DMS79 treated with DMSO at 0.1 percent for 48 hours (cell line): ENCODE measurements around the gene GJD3.
"Not testable (repeated sequence)": the region's sequence is repeated elsewhere in the genome, so short reads cannot be mapped to it uniquely, and the experiment has no call there.

Experiments used
- DNase-seq: peaks from one replicate; lab custom pipeline; 2025; lab: John Stamatoyannopoulos, UW

The GJD3 gene

GRCh38 chr17:40364121-40364861 lies at the start of gene GJD3:
GJD3 (minus strand) TSS chr17:40364737; CDS start chr17:40363815, 922 bp downstream.
- DNase-seq = no peak

GRCh38 chr17:40414312-40414711 lies 49.8 kb upstream of the GJD3 start:
- not testable (repeated sequence) for DNase-seq

- no peak for DNase-seq
Observed at GRCh38 chr17:40412880-40413279, 48.3 kb upstream of the GJD3 start.

GRCh38 chr17:40411821-40412220 lies 47.3 kb upstream of the GJD3 start:
- DNase-seq = no peak

- no peak for DNase-seq
Observed at GRCh38 chr17:40410082-40410481, 45.5 kb upstream of the GJD3 start.

GRCh38 chr17:40409540-40409939 lies 45.0 kb upstream of the GJD3 start:
- not testable (repeated sequence) for DNase-seq

- no peak for DNase-seq
Observed at GRCh38 chr17:40407460-40407859, 42.9 kb upstream of the GJD3 start.

- no peak for DNase-seq
Observed at GRCh38 chr17:40404003-40404402, 39.5 kb upstream of the GJD3 start.

GRCh38 chr17:40402668-40403067 lies 38.1 kb upstream of the GJD3 start:
- DNase-seq = no peak

- DNase-seq = peak; percentile 29
Observed at GRCh38 chr17:40399185-40399584, 34.6 kb upstream of the GJD3 start.

- not testable (repeated sequence) for DNase-seq
Observed at GRCh38 chr17:40386555-40386954, 22.0 kb upstream of the GJD3 start.

GRCh38 chr17:40382251-40382650 lies 17.7 kb upstream of the GJD3 start:
- no peak for DNase-seq

- no peak for DNase-seq
Observed at GRCh38 chr17:40378966-40379365, 14.4 kb upstream of the GJD3 start.

GRCh38 chr17:40377832-40378231 lies 13.3 kb upstream of the GJD3 start:
- DNase-seq = no peak

GRCh38 chr17:40376541-40376940 lies 12.0 kb upstream of the GJD3 start:
- DNase-seq = not testable (repeated sequence)

GRCh38 chr17:40375786-40376185 lies 11.2 kb upstream of the GJD3 start:
- not testable (repeated sequence) for DNase-seq

- DNase-seq = no peak
Observed at GRCh38 chr17:40374821-40375498, 10.4 kb upstream of the GJD3 start.

GRCh38 chr17:40373999-40374398 lies 9.5 kb upstream of the GJD3 start:
- DNase-seq = no peak

- DNase-seq = no peak
Observed at GRCh38 chr17:40373324-40373723, 8.8 kb upstream of the GJD3 start.

GRCh38 chr17:40372644-40373043 lies 8.1 kb upstream of the GJD3 start:
- not testable (repeated sequence) for DNase-seq

GRCh38 chr17:40372031-40372430 lies 7.5 kb upstream of the GJD3 start:
- no peak for DNase-seq

- no peak for DNase-seq
Observed at GRCh38 chr17:40371261-40371929, 6.9 kb upstream of the GJD3 start.

GRCh38 chr17:40369923-40370322 lies 5.4 kb upstream of the GJD3 start:
- no peak for DNase-seq
